Measurements from ENCODE around the gene CCND3.

- no peak for TF ChIP-seq CTCF (conservative IDR thresholded peaks at IDR 0.05; ENCODE audit: low read depth in 2 of 2)
- no peak for TF ChIP-seq POLR2AphosphoS5 (IDR thresholded peaks at IDR 0.05; ENCODE audit: low read depth)
- no peak for TF ChIP-seq REST (IDR thresholded peaks at IDR 0.05; ENCODE audit: unreplicated experiment)
- no peak for TF ChIP-seq EZH2 (IDR thresholded peaks at IDR 0.05; ENCODE audit: low read depth, unreplicated experiment)
- no peak for TF ChIP-seq ETS1 (IDR thresholded peaks at IDR 0.05)
- no peak for TF ChIP-seq STAT1 (IDR thresholded peaks at IDR 0.05; ENCODE audit: unreplicated experiment)
- no peak for TF ChIP-seq JUNB (IDR thresholded peaks at IDR 0.05; ENCODE audit: unreplicated experiment)
- no peak for TF ChIP-seq ZNF331 (CRISPR knock-in tag; IDR thresholded peaks at IDR 0.05; ENCODE audit: low read depth)
Observed at GRCh38 chr6:41975276-41975675, 33.7 kb upstream of the CCND3 start.
